ENCODE data around the gene PEX14. TPM values are rescaled to one million over a fixed set of nuclear protein-coding genes. Genes with fewer than 3 reads are reported as not detected.

The PEX14 gene, protein sequence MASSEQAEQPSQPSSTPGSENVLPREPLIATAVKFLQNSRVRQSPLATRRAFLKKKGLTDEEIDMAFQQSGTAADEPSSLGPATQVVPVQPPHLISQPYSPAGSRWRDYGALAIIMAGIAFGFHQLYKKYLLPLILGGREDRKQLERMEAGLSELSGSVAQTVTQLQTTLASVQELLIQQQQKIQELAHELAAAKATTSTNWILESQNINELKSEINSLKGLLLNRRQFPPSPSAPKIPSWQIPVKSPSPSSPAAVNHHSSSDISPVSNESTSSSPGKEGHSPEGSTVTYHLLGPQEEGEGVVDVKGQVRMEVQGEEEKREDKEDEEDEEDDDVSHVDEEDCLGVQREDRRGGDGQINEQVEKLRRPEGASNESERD
- total RNA-seq = 7.0 and 14.0 TPM in 2 replicates

DNA sequence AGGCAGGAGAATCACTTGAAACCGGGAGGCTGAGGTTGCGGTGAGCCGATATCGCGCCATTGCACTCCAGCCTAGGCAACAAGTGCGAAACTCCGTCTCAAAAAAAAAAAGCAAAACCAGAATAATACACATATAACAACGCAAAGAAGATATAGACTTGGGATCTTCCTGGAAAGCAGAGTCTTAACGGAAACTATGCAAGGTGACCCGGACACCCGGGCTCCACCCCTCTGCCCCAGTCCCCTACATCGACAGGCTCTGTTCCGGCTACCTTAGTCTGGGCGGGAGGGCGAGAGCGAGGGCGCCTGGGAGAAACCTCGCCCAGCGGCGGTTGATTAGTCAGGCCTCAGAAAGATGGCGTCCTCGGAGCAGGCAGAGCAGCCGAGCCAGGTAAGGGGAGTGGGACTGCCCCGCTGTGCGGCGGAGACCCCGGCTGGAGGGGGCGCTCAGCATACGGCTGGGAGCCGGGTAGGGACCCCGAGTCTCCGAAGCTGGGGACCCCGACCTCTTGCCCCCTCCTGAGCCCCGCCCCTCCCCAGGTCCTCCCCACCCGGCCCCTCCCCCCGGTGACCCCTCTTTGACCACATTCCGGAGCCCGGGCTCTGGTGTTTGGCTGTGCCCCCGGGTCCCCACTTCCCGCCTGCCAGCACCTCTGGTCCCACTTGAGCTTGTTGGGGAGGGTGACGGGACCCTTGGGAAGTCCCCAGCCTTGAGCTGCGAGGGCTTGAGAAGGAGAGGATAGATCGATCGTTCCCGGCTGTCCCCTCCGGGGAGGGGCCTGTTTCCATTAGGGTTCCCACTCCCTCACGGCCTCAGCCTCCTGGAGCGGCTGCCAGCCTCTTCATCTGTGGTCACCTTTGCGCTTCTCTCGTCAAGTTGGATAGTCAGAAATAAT, at the start of gene PEX14:
Gene PEX14, plus strand, starts transcription at position 338 of the 895 bp plus-strand sequence. Its CDS starts 17 bp downstream, at position 355.

DNA sequence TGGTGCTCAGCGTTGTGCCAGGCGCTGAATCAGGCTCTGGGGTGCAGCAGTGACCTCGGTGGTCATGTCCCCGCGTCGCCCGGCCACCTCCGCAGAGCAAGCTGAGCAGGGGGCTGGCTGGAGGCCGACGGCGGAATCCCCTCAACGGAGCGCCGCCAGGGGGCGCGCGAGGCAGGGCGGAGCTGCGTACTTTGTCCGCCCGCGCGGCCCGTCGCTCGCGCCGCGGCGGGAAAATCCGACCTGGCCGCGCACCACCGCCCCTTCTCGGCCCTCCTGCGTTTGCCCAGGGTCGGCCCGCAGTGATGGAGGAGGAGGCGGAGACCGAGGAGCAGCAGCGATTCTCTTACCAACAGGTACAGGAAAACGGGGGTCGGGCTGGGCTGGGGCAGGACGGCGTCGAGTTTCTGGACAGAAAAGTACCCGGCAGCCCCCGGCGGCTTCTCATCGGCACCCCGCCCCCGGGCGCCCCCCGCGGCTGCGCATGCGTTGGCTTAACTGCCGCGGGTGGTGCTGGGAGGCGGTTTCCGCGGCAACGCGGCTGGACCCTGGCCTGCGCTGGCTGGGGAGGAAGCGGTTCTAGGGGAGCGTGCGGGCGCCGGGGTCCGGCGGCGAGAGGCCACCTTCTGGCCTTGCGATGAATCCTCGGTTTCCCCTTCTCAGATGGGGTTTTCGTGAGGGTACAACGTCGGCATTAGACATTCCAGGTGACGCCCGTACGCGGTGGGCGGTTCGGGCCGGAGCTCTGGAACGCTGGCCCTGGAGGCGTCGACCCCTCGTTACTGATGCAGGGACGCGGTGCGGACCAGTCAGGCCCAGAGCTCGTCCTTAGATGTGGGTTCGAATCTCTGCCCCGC, 44.3 kb upstream of the PEX14 start, which contains the start of gene CENPS:
Gene CENPS, plus strand, starts transcription at position 218 of the 854 bp plus-strand sequence. Its CDS starts 85 bp downstream, at position 303.

DNA sequence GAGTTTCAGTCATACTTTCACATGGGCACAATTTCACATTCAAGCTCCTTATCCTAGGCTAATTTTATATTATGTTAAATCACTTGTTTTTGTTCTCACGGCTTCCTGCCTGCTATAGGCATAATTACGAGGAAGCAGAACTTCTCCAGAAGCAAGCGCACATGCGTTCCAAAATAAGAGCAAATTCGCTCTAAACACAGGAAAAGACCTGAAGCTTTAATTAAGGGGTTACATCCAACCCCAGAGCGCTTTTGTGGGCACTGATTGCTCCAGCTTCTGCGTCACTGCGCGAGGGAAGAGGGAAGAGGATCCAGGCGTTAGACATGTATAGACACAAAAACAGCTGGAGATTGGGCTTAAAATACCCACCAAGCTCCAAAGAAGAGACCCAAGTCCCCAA, 25.0 kb upstream of the PEX14 start, which contains the start of gene CORT:
Gene CORT, plus strand, starts transcription at position 281 of the 400 bp plus-strand sequence. CDS start 193 bp downstream, outside the sequence.

DNA sequence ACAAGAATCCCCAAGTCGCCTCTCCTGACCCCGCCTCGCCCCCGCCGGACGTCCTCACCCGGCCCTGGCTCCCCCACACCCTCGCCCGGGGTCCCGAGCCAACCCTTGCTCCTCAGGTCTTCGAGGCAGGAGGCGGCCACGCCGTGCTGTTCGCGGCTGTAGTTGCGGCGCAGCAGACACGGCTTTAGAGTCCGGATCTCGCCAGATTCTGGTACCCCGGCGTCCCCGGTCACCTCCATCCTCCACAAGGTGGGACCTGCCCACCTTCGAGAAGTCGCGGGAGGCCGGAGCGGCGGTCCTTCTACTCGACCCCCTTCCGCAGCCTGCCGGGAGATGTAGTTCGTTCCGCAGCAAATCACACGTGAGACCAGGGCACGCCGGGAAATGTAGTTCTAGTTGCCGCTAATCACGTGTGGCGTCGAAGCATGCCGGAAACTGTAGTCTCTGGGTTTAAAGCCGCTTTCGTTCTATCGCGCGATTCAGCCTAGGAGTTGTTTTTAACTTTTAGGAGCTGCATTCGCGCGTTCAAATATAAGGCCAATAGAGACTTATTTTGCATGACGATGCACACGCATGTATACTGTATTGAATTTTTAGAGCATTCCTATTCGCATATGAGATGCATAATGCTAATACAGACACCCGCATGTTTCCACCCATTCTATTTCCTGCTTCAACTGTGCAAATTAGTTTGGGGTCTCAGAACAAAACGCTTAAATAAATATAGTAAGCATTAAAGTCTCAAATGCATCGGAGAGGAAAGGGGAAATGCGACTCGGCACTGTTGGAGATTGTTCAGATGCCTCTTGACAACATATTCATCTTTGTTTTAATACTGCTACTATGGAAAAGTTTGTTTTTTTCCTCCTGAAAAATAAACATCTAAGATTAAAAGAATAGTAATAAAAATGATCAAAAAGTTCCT, 2.3 kb upstream of the PEX14 start, which contains the start of gene DFFA:
Gene DFFA, minus strand, starts transcription at position 310 of the 925 bp plus-strand sequence. Its CDS starts 71 bp downstream, at position 239.

Other genes starting within 250 kb of the PEX14 start
- 117 and 158 TPM in 2 replicates for gene PGD, start 75.9 kb upstream of the PEX14 start, total RNA-seq
- 11.7 and 13.3 TPM in 2 replicates for gene CENPS, start 44.5 kb upstream of the PEX14 start, total RNA-seq
- not detected in 2 replicates for gene CORT, start 24.9 kb upstream of the PEX14 start, total RNA-seq
- 56.5 and 69.3 TPM in 2 replicates for gene DFFA, start 2.4 kb upstream of the PEX14 start, total RNA-seq

All from epithelial cell of umbilical artery (primary cell).